Parathyroid adenoma (tissue), 2 donors: ENCODE measurements around the gene MRPS25.

Experiments
- H2AFZ ChIP-seq: fragments of 300-600 bp; sonication (generic); one replicate; pipeline ENCODE4 v1.7.0; 2017; ENCODE audit warnings: antibody characterized with exemption, mild to moderate bottlenecking
- H3K27ac ChIP-seq: fragments of 300-600 bp; sonication (generic); one replicate; pipeline ENCODE4 v1.7.0; 2017
- H3K27me3 ChIP-seq: fragments of 300-600 bp; sonication (generic); one replicate; pipeline ENCODE4 v1.7.0; 2017; ENCODE audit warnings: low read length; ENCODE audit not compliant: control insufficient read depth, insufficient read depth
- H3K36me3 ChIP-seq: fragments of 300-600 bp; sonication (generic); one replicate; pipeline ENCODE4 v1.7.0; 2017; ENCODE audit warnings: low read length; ENCODE audit not compliant: control insufficient read depth, insufficient read depth
- H3K4me1 ChIP-seq: fragments of 300-600 bp; sonication (generic); one replicate; pipeline ENCODE4 v1.7.0; 2017; ENCODE audit warnings: control low read depth
- H3K4me2 ChIP-seq: fragments of 300-600 bp; sonication (generic); one replicate; pipeline ENCODE4 v1.7.0; 2017; ENCODE audit warnings: low read length
- H3K4me3 ChIP-seq: fragments of 300-600 bp; sonication (generic); one replicate; pipeline ENCODE4 v1.7.0; 2017; ENCODE audit warnings: low read depth, low read length
- H3K79me2 ChIP-seq: fragments of 300-600 bp; sonication (generic); one replicate; pipeline ENCODE4 v1.7.0; 2017; ENCODE audit warnings: control low read depth
- H3K9ac ChIP-seq: fragments of 300-600 bp; sonication (generic); one replicate; pipeline ENCODE4 v1.7.0; 2017; ENCODE audit warnings: mild to moderate bottlenecking
- H3K9me3 ChIP-seq: fragments of 300-600 bp; sonication (generic); one replicate; pipeline ENCODE4 v1.7.0; 2017; ENCODE audit warnings: low read length; ENCODE audit not compliant: control insufficient read depth
- TF ChIP-seq, protein P1 (sequence below): fragments of 300-600 bp; sonication (generic); IDR thresholded peaks from one replicate; pipeline ENCODE4 v1.7.0; 2017; ENCODE audit warnings: antibody characterized with exemption, mild to moderate bottlenecking
- donor health status: primary hyperparathyroidism.

MRPS25 gene

DNA sequence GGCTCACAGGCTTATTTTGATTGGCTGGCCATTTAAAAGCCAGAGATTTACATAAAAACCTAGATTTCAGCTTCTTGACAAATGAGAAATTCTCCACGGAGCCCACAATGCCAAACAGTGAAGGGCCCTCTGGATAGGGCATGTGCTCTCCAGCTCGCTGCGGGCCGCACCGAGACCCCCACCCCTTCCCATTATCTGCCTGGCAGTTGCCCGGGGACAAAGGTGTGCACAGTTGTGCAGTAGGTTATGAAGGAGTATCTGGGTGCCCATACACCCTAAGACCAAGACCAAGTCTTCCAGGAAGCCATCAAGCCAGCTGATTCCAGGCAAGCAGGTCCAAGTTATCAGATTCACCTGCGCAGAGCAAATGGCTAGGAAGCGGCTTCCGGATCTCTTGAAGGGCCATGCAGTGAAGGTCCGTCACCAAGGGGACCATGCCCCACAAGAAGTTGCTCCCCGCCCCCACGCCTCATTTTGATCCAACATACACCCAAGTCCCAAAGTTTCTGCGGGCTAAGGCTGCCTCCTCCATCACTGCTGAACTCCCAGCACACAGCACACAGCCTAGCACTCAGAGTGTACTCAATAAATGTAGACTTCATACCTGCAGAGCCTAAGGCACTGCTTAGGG lies 1.3 kb downstream of the MRPS25 start:
- TF ChIP-seq, protein P1, sequence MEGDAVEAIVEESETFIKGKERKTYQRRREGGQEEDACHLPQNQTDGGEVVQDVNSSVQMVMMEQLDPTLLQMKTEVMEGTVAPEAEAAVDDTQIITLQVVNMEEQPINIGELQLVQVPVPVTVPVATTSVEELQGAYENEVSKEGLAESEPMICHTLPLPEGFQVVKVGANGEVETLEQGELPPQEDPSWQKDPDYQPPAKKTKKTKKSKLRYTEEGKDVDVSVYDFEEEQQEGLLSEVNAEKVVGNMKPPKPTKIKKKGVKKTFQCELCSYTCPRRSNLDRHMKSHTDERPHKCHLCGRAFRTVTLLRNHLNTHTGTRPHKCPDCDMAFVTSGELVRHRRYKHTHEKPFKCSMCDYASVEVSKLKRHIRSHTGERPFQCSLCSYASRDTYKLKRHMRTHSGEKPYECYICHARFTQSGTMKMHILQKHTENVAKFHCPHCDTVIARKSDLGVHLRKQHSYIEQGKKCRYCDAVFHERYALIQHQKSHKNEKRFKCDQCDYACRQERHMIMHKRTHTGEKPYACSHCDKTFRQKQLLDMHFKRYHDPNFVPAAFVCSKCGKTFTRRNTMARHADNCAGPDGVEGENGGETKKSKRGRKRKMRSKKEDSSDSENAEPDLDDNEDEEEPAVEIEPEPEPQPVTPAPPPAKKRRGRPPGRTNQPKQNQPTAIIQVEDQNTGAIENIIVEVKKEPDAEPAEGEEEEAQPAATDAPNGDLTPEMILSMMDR = no peak
- H3K9ac ChIP-seq = no peak overlapping the region
- peak overlapping the region; percentile 95 for H3K4me3 ChIP-seq

DNA sequence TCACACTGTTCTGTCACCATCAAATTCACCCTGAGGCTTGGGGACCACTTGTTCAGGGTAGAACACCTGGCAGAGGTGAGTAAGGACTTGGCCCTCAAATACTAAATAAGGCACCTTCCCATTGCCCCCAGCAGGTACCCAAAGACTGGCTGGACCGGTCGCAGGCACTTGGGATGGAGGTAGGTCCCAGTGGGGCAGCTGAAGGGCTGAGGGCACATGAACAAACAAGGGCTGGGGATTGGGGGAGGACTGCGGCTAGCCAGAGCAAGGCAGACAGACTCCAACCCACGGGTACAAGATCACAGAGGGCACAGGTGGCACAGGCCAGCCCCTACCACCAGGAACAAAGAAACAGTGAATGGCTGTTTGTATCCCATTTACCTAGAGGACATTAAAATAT lies 1.9 kb downstream of the MRPS25 start:
- H3K9me3 ChIP-seq = no peaks in the 10 kb centered on the region
- peak overlapping the region; percentile 86 for H3K4me2 ChIP-seq
- H3K4me1 ChIP-seq = peaks cover 9% of the 10 kb centered on the region
- H3K27me3 ChIP-seq = no peaks in the 10 kb centered on the region
- H3K4me3 ChIP-seq = no peak overlapping the region
- no peak overlapping the region for H3K9ac ChIP-seq
- TF ChIP-seq, protein P1 = no peak
- H2AFZ ChIP-seq = no peak overlapping the region
- no peaks in the 10 kb centered on the region for H3K36me3 ChIP-seq
- H3K27ac ChIP-seq = no peak overlapping the region
- H3K79me2 ChIP-seq = peaks cover 30% of the 10 kb centered on the region

More for the DNA sequence above, 1.3 kb downstream of the MRPS25 start:
- no peak overlapping the region for H3K27ac ChIP-seq
- H3K79me2 ChIP-seq = peaks cover 26% of the 10 kb centered on the region
- H3K27me3 ChIP-seq = no peaks in the 10 kb centered on the region
- no peaks in the 10 kb centered on the region for H3K36me3 ChIP-seq
- H2AFZ ChIP-seq = peak overlapping the region; percentile 99
- peaks cover 9% of the 10 kb centered on the region for H3K4me1 ChIP-seq
- peak overlapping the region; percentile 86 for H3K4me2 ChIP-seq
- no peaks in the 10 kb centered on the region for H3K9me3 ChIP-seq

DNA sequence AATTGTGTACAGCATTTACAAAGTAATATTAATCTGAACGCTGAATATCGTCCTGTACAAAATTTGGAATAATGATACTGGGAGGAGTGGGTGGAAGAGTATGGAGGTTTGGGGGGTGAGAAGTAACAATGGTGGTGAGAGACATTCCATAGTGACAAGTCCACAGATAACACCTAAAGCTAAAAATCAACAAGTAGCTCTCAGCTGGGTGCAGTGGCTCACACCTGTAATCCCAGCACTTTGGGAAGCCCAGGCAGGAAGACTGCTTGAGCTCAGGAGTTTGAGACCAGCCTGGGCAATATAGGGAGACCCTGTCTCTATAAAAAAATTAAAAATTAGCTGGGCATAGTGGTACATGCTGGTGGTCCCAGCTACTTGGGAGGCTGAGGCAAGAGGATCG lies 5.1 kb downstream of the MRPS25 start:
- no peak overlapping the region for H3K9ac ChIP-seq
- H3K79me2 ChIP-seq = peaks cover 43% of the 10 kb centered on the region
- TF ChIP-seq, protein P1 = no peak
- H3K4me3 ChIP-seq = no peak overlapping the region
- no peaks in the 10 kb centered on the region for H3K9me3 ChIP-seq
- no peak overlapping the region for H3K27ac ChIP-seq
- H3K4me2 ChIP-seq = no peak overlapping the region
- H2AFZ ChIP-seq = no peak overlapping the region
- no peaks in the 10 kb centered on the region for H3K27me3 ChIP-seq
- H3K36me3 ChIP-seq = no peaks in the 10 kb centered on the region
- H3K4me1 ChIP-seq = peaks cover 9% of the 10 kb centered on the region

DNA sequence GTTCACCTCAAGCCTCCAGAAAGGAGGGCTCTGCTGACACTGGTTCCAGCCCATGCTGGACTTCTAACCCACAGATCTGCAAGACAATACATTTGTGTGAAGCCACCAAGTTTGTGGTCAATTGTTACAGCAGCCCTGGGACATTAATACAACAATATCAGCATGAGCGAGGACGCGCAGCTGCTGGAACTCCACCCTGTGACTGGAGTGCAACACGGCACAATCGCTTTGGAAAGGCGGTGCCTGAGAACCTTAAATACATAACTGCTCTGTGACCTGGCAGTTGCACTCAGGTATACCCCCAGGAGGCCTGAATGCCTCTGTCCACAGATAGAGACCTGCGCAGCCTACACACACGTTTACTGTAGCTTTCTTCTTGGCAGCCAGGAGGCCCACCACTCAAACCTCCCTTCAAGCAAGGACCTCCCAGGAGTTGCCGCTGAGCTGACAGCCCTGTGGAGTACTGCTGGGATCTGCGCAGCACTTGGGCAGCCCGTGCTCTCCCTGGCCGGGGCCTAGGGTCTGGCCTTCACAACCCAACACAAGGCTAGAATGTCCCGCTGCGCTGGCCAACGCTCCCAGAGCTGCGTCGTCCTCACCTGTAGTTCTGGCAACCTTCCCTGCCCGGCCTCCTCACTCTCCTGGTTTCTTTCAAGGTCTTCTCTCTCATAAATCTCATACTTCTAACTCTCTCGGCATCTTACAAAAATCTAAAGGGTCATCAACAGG lies 8.3 kb downstream of the MRPS25 start:
- no peaks in the 10 kb centered on the region for H3K36me3 ChIP-seq
- no peak overlapping the region for H3K27ac ChIP-seq
- H3K27me3 ChIP-seq = no peaks in the 10 kb centered on the region
- H3K9ac ChIP-seq = no peak overlapping the region
- H3K4me1 ChIP-seq = no peaks in the 10 kb centered on the region
- H3K4me2 ChIP-seq = no peak overlapping the region
- H3K9me3 ChIP-seq = no peaks in the 10 kb centered on the region
- H3K79me2 ChIP-seq = peaks cover 21% of the 10 kb centered on the region
- no peak overlapping the region for H3K4me3 ChIP-seq
- TF ChIP-seq, protein P1 = no peak
- H2AFZ ChIP-seq = no peak overlapping the region
